ENCODE data around the gene ELK3.

GRCh38 chr12:96228566-96229248, 34.5 kb downstream of the ELK3 start:
- TF ChIP-seq CTCF (conservative IDR thresholded peaks at IDR 0.05) (no peak), ZFX (IDR thresholded peaks at IDR 0.05) (no peak)

Data from C4-2B (cell line).